Endothelial cell of umbilical vein (primary cell): Measurements from ENCODE around the gene JDP2. TPM values are rescaled to one million over a fixed set of nuclear protein-coding genes. Genes with fewer than 3 reads are reported as not detected.

Experiments
- BruUV-seq: library from RNA; stranded (reverse); fragments of 400-500 nt; replicated peaks from 2 replicates; lab custom pipeline; 2021; lab: Mats Ljungman, UMichigan
- CTCF ChIA-PET: fragments of 300-600, 350-600 bp; sonication (Branson Sonifier 250); formaldehyde crosslinking; loops from one replicate; lab custom pipeline; 2021; ENCODE audit warnings: antibody characterized with exemption, inconsistent platforms; lab: Charles Lee
- POLR2A ChIA-PET: fragments of 300-600, 350-600 bp; sonication (Branson Sonifier 250); formaldehyde crosslinking; loops from one replicate; lab custom pipeline; 2021; ENCODE audit warnings: antibody characterized with exemption, inconsistent platforms; lab: Charles Lee
- DNase-seq: peaks from one replicate; pipeline ENCODE4 v3.0.0-alpha.2; 2011; ENCODE audit warnings: low read depth, low spot score
- FAIRE-seq: peaks from 2 replicates; lab custom pipeline; 2011; peaks lifted over from hg19 to GRCh38; lab: Jason Lieb, UNC
- H2AFZ ChIP-seq: 2 replicates; pipeline ENCODE4 v1.6.0; 2012; ENCODE audit warnings: low read depth, low read length, control low read depth, inconsistent platforms
- H3K27ac ChIP-seq: 2 replicates; pipeline ENCODE4 v1.5.1; 2011; ENCODE audit warnings: low read depth, mild to moderate bottlenecking, control low read depth, low read length, moderate library complexity; ENCODE audit not compliant: insufficient read depth
- H3K27me3 ChIP-seq, 2 experiments: 2 replicates each; pipeline versions ENCODE4 v1.6.0 to v1.6.1; 2011; ENCODE audit warnings: low read length in 2 of 2, mixed read lengths in 1 of 2; ENCODE audit not compliant: control insufficient read depth in 2 of 2, insufficient read depth in 2 of 2
- H3K36me3 ChIP-seq, 2 experiments: 2 replicates in 1 of 2; 3 replicates in 1 of 2; pipeline ENCODE4 v1.5.1; 2011; ENCODE audit warnings: low read length in 2 of 2, mild to moderate bottlenecking in 1 of 2, moderate library complexity in 1 of 2; ENCODE audit not compliant: control insufficient read depth in 2 of 2, insufficient read depth in 2 of 2; ENCODE audit errors: extremely low read depth in 1 of 2
- H3K4me1 ChIP-seq: 3 replicates; pipeline ENCODE4 v1.5.1; 2011; ENCODE audit warnings: mild to moderate bottlenecking, low read length; ENCODE audit not compliant: control insufficient read depth, insufficient read depth; ENCODE audit errors: extremely low read depth
- H3K4me2 ChIP-seq: 2 replicates; pipeline ENCODE4 v1.6.1; 2011; ENCODE audit warnings: low read length, control low read depth, mixed read lengths; ENCODE audit not compliant: insufficient read depth
- H3K4me3 ChIP-seq, 3 experiments: fragments of 200-600 bp in 1 of 3; sonication (generic), shearing (Covaris generic) in 1 of 3; replicated peaks in 1 of 3; 2 replicates each; pipeline ENCODE4 v1.5.1; 2011 to 2016; ENCODE audit warnings: control low read depth in 3 of 3, low read length in 3 of 3, mild to moderate bottlenecking in 2 of 3, inconsistent platforms in 1 of 3, low read depth in 1 of 3, moderate library complexity in 1 of 3; ENCODE audit not compliant: insufficient read depth in 1 of 3
- H3K79me2 ChIP-seq: 2 replicates; pipeline ENCODE4 v1.6.0; 2012; ENCODE audit warnings: low read length, inconsistent platforms; ENCODE audit not compliant: control insufficient read depth, insufficient read depth
- H3K9ac ChIP-seq: replicated peaks from 2 replicates; pipeline ENCODE3; 2011; ENCODE audit warnings: low read length, control low read depth; ENCODE audit not compliant: insufficient read depth; ENCODE audit errors: extremely low read depth
- H3K9me1 ChIP-seq: replicated peaks from 3 replicates; pipeline ENCODE4 v1.6.0; 2011; ENCODE audit warnings: mild to moderate bottlenecking, low read length; ENCODE audit not compliant: control insufficient read depth, insufficient read depth; ENCODE audit errors: extremely low read depth
- H3K9me3 ChIP-seq: replicated peaks from 2 replicates; pipeline ENCODE4 v1.5.1; 2012; ENCODE audit warnings: low read length, inconsistent platforms; ENCODE audit not compliant: control insufficient read depth, insufficient read depth
- H4K20me1 ChIP-seq: replicated peaks from 2 replicates; pipeline ENCODE3; 2011; ENCODE audit warnings: mild to moderate bottlenecking, low read length; ENCODE audit not compliant: control insufficient read depth, insufficient read depth; ENCODE audit errors: extremely low read depth
- EZH2 ChIP-seq: IDR thresholded peaks from 2 replicates; pipeline ENCODE4 v1.6.1; 2012; ENCODE audit warnings: borderline replicate concordance, low read depth, mild to moderate bottlenecking, moderate library complexity, low read length, inconsistent platforms; ENCODE audit not compliant: severe bottlenecking
- FOS ChIP-seq: IDR thresholded peaks from 2 replicates; pipeline ENCODE4 v1.6.1; 2011; ENCODE audit warnings: mild to moderate bottlenecking, low read length, moderate library complexity, borderline replicate concordance; ENCODE audit not compliant: insufficient read depth
- GATA2 ChIP-seq: IDR thresholded peaks from 2 replicates; pipeline ENCODE4 v1.7.0; 2011; ENCODE audit warnings: low read depth, mild to moderate bottlenecking, moderate library complexity, mixed read lengths, low read length; ENCODE audit not compliant: insufficient read length, insufficient read depth
- JUN ChIP-seq: IDR thresholded peaks from 2 replicates; pipeline ENCODE4 v1.6.1; 2011; ENCODE audit warnings: borderline replicate concordance, low read depth; ENCODE audit not compliant: insufficient read length, insufficient read depth
- MYC ChIP-seq: IDR thresholded peaks from one replicate; pipeline ENCODE4 v1.6.1; 2011; ENCODE audit warnings: mild to moderate bottlenecking, low read depth, low read length
- POLR2A ChIP-seq: IDR thresholded peaks from 2 replicates; pipeline ENCODE4 v1.6.1; 2012; ENCODE audit warnings: low read depth, mild to moderate bottlenecking, control low read depth, low read length
- dilution Hi-C: fragments of 300-500 bp; cut with MboI; formaldehyde crosslinking; loops from one replicate; pipeline ENCODE4 v1.15.0; 2019; ENCODE audit warnings: low sequenced_read_pairs; ENCODE audit not compliant: extremely low pct_ligation_motif_present
- intact Hi-C: fragments of 100-400 bp; cut with micrococcal nuclease; formaldehyde crosslinking; loops from one replicate; pipeline ENCODE4 v1.10.0; 2022
- polyA plus RNA-seq, 4 experiments: library from polyadenylated mRNA; depleted of rRNA in 3 of 4; stranded (reverse) in 3 of 4; unstranded in 1 of 4; fragments of >200 nt; gene quantifications; 2 replicates each; pipeline versions ENCODE4 v1.2.1 to v1.2.3, GENCODE V29; 2011 to 2012; ENCODE audit warnings: missing spikeins in 1 of 4
- total RNA-seq: library from RNA; stranded (reverse); gene quantifications from 2 replicates; pipeline ENCODE4 v1.2.3, GENCODE V29; 2021
- TF ChIP-seq, protein P1 (sequence below), 2 donors: IDR thresholded peaks; 1 replicate in 1 of 2; 2 replicates in 1 of 2; pipeline ENCODE4 v1.5.1; 2011; ENCODE audit warnings: low read length in 2 of 2, mild to moderate bottlenecking in 2 of 2, moderate library complexity in 2 of 2, control low read depth in 1 of 2, inconsistent platforms in 1 of 2, low read depth in 1 of 2; ENCODE audit not compliant: insufficient read depth in 1 of 2; ENCODE audit errors: extremely low read depth in 1 of 2
- TF ChIP-seq, protein P2 (sequence below): IDR thresholded peaks from 2 replicates; pipeline ENCODE4 v1.6.1; 2011; ENCODE audit not compliant: insufficient read depth, insufficient read length

Gene JDP2
- total and polyA plus RNA-seq, 2 donors (not counting 3 experiments of a cell fraction or from before 2014, with no cell fraction given) = 3.2 to 10.6 TPM

DNA sequence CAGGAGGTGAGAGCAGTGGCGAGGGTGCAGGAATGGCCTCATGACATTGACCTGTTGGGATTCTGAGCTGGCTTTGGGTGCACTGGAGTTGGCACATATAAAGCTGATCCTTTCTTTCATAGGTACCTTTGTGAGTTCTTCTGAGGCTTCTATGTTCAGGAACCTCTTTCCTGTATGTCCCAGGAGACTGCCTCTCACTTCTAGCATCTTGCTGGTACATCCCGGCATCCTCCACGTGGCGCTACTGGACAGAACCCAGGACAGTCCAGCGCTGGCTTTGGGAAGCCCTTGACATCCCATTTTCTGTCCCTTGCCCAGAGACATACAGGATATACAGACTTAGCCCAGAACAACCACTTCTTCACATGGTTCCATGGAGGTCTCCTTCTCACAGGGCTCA, 50.1 kb downstream of the JDP2 start:
- H4K20me1 ChIP-seq = no peaks in the 10 kb centered on the region
- dilution Hi-C loops (no loop called here), intact Hi-C loops (no loop called here)
- no peaks in the 10 kb centered on the region for H3K9me1 ChIP-seq
- no peak overlapping the region for H3K27ac ChIP-seq
- TF ChIP-seq, protein P1, sequence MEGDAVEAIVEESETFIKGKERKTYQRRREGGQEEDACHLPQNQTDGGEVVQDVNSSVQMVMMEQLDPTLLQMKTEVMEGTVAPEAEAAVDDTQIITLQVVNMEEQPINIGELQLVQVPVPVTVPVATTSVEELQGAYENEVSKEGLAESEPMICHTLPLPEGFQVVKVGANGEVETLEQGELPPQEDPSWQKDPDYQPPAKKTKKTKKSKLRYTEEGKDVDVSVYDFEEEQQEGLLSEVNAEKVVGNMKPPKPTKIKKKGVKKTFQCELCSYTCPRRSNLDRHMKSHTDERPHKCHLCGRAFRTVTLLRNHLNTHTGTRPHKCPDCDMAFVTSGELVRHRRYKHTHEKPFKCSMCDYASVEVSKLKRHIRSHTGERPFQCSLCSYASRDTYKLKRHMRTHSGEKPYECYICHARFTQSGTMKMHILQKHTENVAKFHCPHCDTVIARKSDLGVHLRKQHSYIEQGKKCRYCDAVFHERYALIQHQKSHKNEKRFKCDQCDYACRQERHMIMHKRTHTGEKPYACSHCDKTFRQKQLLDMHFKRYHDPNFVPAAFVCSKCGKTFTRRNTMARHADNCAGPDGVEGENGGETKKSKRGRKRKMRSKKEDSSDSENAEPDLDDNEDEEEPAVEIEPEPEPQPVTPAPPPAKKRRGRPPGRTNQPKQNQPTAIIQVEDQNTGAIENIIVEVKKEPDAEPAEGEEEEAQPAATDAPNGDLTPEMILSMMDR (IDR thresholded peaks at IDR 0.05; ENCODE audit: extremely low read depth in 1 of 2, insufficient read depth in 1 of 2, low read depth in 1 of 2, low read length in 2 of 2) = no peak
- TF ChIP-seq POLR2A (no peak), JUN (no peak), EZH2 (no peak), FOS (no peak), MYC (no peak), GATA2 (no peak)
- TF ChIP-seq, protein P2, sequence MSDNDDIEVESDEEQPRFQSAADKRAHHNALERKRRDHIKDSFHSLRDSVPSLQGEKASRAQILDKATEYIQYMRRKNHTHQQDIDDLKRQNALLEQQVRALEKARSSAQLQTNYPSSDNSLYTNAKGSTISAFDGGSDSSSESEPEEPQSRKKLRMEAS = no peak
- H2AFZ ChIP-seq = no peak overlapping the region
- ChIA-PET CTCF (interaction anchor here (0.8 to 3.1 kb wide), 3 partner anchors 11 to 83 kb away, joined by 3 to 15 read pairs (median 9); no protein-coding TSS in a partner anchor), POLR2A (no interaction called here)
- DNase-seq = no peak
- H3K36me3 ChIP-seq = no peaks in the 10 kb centered on the region
- no peak overlapping the region for H3K4me3 ChIP-seq
- H3K4me1 ChIP-seq = no peaks in the 10 kb centered on the region
- no peaks in the 10 kb centered on the region for H3K79me2 ChIP-seq
- no peak for FAIRE-seq
- BruUV-seq = no TSS peak
- H3K4me2 ChIP-seq = no peak overlapping the region
- no peaks in the 10 kb centered on the region for H3K9me3 ChIP-seq
- peaks cover 4 to 7% of the 10 kb centered on the region in 2 experiments for H3K27me3 ChIP-seq
- no peak overlapping the region for H3K9ac ChIP-seq
